Stimulated activated CD4-positive, alpha-beta T cell treated with anti-CD3 and anti-CD28 coated beads, Interleukin-15, amount 100 ng/mL, for 1 hour (primary cell): Measurements from ENCODE around the gene GRB7.
"Not testable (repeated sequence)": the region's sequence is repeated elsewhere in the genome, so short reads cannot be mapped to it uniquely, and the experiment has no call there.

ENCODE experiments used
- DNase-seq, 2 donors: peaks; one replicate each; pipeline ENCODE4 v3.0.0-alpha.2; 2020; ENCODE audit warnings: low read depth in 1 of 2, low spot score in 1 of 2

GRB7 gene

DNA sequence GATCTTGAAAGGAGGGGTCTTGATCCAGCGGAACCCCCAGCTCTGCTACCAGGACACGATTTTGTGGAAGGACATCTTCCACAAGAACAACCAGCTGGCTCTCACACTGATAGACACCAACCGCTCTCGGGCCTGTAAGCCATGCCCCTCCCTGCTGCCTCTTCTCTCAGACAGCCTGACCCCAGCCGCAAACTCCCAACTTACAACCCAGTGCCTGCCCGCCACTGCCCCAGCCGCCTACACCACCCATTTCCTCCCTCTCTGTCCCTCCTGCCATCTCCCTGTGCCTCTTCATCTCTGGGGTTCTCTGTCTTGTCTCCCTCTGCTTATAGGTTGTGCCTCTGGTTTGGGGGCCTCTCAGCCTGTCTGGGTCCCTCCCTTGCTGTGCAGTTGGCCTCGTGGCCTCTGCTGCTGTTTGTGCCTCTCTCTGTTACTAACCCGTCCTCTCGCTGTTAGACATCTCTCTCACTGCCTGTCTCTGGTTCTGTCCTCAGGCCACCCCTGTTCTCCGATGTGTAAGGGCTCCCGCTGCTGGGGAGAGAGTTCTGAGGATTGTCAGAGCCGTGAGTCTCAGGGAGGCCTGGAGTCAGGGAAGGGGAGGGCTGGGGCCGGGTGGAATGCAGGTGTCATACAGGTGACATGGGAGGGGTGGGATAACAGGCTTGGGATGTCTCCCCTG is 28.3 kb upstream of the GRB7 start:
- DNase-seq = no peak

DNA sequence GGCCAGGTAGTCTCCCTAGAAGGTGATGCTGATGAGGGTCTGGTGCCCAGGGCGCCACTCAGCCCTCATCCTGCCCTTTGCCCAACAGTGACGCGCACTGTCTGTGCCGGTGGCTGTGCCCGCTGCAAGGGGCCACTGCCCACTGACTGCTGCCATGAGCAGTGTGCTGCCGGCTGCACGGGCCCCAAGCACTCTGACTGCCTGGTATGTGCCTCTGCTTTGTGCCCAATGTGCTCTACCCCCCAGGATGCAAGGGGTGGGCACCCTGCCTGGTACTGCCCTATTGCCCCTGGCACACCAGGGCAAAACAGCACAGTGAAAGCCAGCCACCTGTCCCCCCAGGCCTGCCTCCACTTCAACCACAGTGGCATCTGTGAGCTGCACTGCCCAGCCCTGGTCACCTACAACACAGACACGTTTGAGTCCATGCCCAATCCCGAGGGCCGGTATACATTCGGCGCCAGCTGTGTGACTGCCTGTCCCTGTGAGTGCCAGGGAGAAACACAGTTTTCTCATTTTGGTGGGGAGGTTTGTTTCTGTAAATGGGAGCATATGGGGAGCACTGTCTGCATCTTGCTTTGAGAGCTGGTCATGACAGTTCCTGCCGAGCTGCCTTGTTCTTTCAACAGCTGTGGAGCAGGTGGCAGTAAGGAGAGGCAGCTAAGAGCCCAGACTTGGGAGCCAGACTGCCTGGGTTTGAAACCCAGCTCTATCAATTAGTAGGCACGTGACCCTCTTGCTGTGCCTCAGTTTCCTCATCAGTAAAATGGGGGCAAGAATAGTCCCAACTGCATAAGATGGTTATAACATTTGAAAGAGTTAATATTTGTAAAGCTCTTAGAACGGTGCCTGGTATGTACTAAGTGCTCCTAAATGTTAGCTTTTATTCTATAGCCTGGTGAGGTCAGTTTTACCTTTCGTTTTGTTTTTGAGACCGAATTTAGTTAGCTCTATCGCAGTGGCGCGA is 27.5 kb upstream of the GRB7 start:
- DNase-seq = no peak

DNA sequence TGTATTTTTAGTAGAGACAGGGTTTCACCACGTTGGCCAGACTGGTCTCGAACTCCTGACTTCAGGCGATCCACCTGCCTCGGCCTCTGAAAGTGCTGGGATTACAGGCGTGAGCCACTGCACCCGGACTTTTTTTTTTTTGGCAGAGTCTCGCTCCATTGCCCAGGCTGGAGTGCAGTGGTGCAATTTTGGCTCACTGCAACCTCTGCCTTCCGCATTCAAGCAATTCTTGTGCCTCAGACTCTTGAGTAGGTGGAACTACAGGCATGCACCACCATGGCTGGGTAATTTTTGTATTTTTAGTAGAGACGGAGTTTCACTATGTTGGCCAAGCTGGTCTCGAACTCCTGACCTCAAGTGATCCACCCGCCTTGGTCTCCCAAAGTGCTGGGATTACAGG is 26.7 kb upstream of the GRB7 start:
- DNase-seq = not testable (repeated sequence)

DNA sequence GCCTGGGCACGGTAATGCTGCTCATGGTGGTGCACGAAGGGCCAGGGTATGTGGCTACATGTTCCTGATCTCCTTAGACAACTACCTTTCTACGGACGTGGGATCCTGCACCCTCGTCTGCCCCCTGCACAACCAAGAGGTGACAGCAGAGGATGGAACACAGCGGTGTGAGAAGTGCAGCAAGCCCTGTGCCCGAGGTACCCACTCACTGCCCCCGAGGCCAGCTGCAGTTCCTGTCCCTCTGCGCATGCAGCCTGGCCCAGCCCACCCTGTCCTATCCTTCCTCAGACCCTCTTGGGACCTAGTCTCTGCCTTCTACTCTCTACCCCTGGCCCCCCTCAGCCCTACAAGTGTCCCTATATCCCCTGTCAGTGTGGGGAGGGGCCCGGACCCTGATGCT is 25.9 kb upstream of the GRB7 start:
- no peak for DNase-seq

DNA sequence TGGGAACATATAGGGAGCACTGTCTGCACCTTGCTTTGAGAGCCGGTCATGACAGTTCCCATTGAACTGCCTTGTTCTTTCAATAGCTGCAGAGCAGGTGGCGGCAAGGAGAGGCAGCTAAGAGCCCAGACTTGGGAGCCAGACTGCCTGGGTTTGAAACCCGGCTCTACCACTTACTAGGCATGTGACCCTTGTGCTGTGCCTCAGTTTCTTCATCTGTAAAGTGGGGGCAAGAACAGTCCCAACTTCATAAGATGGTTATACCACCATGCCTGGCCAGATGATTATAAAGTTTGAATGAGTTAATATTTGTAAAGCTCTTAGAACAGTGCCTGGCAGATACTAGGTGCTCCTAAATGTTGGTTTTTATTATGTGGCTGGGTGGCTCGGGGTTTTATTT is 23.5 kb upstream of the GRB7 start:
- no peak for DNase-seq

- DNase-seq = no peak
Observed at GRCh38 chr17:39715375-39716072, 22.2 kb upstream of the GRB7 start.

- no peak for DNase-seq
Observed at GRCh38 chr17:39716073-39716818, 21.5 kb upstream of the GRB7 start.

- DNase-seq = no peak
Observed at GRCh38 chr17:39716879-39717536, 20.7 kb upstream of the GRB7 start.

DNA sequence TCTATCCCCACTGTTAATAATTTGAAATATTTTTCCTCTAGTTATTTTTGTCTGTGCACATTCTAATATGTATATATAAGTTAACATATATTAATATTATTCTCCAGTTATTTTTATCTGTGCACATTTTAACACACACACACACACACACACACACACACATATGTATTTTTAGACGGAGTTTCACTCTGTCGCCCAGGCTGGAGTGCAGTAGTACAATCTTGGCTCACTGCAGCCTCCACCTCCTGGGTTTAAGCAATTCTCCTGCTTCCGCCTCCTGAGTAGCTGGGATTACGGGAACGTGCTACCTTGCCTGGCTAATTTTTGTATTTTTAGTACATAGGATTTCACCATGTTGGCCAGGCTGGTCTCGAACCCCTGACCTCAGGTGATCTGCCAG is 20.1 kb upstream of the GRB7 start:
- DNase-seq = no peak

GRCh38 chr17:39719563-39720355 is 18.0 kb upstream of the GRB7 start:
- DNase-seq = no peak

DNA sequence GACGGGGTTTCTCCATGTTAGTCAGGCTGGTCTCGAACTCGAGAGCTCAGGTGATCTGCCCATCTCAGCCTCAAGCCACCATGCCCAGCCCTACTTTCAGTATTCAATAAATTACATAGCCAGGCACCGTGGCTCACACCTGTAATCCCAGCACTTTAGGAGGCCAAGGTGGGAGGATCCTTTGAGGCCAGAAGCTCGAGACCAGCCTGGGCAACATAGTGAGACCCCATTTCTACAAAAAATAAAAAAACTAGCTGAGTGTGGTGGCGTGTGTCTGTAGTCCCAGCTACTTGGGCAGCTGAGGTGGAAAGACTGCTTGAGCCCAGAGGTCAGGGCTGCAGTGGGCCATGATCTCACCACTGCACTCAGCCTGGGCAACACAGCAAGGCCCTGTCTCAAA is 15.6 kb upstream of the GRB7 start:
- DNase-seq = no peak

DNA sequence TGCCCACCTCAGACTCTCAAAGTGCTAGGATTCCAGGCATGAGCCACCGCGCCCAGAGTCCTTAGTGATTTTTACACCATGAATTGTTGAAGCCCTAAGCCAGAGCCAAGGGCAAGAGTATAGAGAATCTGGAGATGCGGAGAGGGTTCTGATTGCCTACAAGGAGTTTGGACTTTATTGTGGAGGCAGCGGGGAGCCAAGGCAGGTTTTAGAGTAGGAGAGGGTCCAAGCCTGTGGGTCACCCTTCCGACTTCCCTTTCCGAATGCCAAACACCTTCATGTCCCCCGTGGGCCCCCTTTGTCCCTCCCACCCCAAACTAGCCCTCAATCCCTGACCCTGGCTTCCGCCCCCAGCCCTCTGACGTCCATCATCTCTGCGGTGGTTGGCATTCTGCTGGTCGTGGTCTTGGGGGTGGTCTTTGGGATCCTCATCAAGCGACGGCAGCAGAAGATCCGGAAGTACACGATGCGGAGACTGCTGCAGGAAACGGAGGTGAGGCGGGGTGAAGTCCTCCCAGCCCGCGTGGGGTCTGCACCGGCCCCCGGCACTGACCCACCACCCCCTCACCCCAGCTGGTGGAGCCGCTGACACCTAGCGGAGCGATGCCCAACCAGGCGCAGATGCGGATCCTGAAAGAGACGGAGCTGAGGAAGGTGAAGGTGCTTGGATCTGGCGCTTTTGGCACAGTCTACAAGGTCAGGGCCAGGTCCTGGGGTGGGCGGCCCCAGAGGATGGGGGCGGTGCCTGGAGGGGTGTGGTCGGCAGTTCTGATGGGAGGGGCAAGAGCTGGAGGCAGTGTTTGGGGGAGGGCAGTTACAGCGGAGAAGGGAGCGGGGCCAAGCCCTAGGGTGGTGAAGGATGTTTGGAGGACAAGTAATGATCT is 14.5 kb upstream of the GRB7 start:
- no peak for DNase-seq

DNA sequence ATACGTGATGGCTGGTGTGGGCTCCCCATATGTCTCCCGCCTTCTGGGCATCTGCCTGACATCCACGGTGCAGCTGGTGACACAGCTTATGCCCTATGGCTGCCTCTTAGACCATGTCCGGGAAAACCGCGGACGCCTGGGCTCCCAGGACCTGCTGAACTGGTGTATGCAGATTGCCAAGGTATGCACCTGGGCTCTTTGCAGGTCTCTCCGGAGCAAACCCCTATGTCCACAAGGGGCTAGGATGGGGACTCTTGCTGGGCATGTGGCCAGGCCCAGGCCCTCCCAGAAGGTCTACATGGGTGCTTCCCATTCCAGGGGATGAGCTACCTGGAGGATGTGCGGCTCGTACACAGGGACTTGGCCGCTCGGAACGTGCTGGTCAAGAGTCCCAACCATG is 13.0 kb upstream of the GRB7 start:
- DNase-seq = no peak

DNA sequence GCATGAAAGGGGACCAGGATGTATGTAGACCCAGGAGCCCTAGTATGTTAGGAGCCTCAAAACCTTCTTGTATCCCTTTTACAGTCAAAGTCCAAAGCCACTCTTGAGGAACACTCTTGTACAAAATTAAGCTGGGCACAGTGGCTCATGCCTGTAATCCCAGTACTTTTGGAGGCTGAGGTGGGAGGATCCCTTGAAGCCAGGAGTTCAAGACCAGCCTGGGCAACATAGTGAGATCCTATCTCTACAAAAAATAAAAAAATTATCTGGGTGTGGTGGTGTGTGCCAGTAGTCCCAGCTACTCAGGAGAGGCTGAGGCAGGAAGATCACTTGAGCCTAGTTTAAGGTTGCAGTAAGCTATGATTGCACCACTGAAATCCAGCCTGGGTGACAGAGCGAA is 11.8 kb upstream of the GRB7 start:
- not testable (repeated sequence) for DNase-seq

DNA sequence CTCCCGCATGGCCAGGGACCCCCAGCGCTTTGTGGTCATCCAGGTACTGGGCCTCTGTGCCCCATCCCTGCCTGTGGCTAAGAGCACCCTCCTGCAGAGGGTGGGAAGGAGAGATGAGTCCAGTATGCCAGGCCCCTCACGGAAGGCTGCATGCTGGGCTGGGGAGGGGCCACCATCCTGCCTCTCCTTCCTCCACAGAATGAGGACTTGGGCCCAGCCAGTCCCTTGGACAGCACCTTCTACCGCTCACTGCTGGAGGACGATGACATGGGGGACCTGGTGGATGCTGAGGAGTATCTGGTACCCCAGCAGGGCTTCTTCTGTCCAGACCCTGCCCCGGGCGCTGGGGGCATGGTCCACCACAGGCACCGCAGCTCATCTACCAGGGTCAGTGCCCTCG is 11.1 kb upstream of the GRB7 start:
- DNase-seq = no peak

DNA sequence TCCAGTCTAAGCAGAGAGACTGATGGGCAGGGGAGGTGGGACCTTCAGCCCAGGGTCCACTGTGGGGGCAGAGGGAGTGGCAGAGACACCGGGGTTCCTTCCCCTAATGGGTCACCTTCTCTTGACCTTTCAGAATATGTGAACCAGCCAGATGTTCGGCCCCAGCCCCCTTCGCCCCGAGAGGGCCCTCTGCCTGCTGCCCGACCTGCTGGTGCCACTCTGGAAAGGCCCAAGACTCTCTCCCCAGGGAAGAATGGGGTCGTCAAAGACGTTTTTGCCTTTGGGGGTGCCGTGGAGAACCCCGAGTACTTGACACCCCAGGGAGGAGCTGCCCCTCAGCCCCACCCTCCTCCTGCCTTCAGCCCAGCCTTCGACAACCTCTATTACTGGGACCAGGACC is 10.2 kb upstream of the GRB7 start:
- DNase-seq = no peak

DNA sequence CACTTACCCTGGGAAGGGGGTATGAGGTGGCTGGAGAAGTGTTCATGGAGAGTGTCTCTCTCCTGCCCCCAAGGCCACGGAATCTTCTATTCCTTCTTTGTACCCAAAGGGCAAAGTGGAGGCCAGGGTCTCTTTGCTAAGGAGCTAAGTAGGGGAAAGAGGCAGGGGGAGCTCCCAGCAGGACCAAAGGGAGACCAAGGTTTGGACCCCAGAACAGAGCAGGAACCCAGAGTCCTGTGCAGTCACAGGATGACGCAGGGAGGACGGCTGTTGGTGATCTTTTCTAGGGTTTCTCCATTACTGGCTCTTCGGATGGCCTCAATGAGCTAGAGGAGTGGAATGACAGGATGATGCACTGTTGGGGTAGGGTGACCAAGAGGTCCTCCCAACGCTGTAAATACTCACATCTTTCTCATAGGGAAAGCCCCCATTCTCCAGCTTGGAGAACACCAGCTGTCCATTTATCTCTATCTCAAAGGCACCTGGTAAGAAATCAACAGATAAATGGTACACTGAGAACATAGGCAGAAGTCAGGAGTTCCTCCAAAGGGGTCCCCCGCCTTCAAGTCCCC is 8.4 kb upstream of the GRB7 start:
- no peak for DNase-seq

DNA sequence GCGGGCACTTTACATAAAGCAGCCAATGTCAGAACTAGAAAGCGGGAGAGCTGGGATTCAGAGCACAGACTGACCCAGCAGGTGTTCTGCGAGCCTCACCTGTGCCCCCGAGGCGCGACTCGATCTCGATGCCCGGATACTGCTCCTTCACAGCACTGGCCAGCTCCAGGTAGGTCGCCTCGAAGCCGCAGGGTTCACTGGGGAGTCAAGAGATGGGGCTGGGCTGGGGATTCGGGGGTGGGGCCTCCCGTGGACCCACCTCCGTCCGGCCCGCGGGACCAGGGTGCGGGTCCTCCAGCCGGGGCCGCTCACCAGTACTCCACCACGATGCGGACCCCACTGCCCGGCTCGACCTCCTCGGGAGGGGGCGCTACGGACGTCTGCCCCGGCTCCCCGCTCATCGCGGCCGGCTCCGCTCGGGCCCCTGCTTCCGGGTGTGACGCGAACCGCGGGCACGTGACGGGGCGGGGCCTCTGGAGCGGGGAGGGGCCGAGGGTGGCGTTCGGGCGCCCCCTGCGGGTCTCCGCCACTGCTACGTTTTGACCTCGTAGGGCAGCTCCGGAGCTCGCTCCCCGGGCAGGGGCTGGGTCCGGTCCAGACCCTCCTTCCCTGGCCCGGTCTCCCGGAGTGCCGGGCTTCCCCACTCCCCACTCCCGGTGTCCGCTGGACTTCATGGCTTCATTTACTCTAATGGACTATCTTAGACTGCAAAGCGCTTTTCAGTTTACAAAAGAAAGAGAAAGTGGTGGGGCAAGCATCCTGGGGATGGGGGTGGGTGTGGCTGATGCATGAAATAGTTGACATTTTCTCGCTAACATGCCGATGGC is 7.4 kb upstream of the GRB7 start, which contains the start of gene MIEN1:
TSS of gene MIEN1 (minus strand) at position 438 of the 827 bp plus-strand sequence. CDS start at position 401, 37 bp downstream.
- DNase-seq = peak; percentile 94 to 95
